Keratinocyte (primary cell): ENCODE results near the gene RALGAPA2. TPM values are rescaled to one million over a fixed set of nuclear protein-coding genes. Genes with fewer than 3 reads are reported as not detected.

Experiments
- DNase-seq: peaks from one replicate; pipeline ENCODE4 v3.0.0-alpha.2; 2011; ENCODE audit warnings: low read depth, missing footprints, low spot score
- FAIRE-seq: peaks from 2 replicates; lab custom pipeline; 2011; peaks lifted over from hg19 to GRCh38; lab: Jason Lieb, UNC
- H2AFZ ChIP-seq: 2 replicates; pipeline ENCODE4 v1.6.0; 2012; ENCODE audit warnings: low read length, control low read depth, inconsistent platforms; ENCODE audit not compliant: control insufficient read depth
- H3K27ac ChIP-seq: 2 replicates; pipeline ENCODE4 v1.5.1; 2011; ENCODE audit warnings: low read length; ENCODE audit not compliant: control insufficient read depth, insufficient read depth
- H3K27me3 ChIP-seq: 3 replicates; pipeline ENCODE4 v1.6.0; 2011; ENCODE audit warnings: low read length; ENCODE audit not compliant: control insufficient read depth, insufficient read depth; ENCODE audit errors: extremely low read depth
- H3K36me3 ChIP-seq, 2 experiments: 2 replicates in 1 of 2; 3 replicates in 1 of 2; pipeline ENCODE4 v1.5.1; 2011; ENCODE audit warnings: low read length in 2 of 2, mild to moderate bottlenecking in 1 of 2; ENCODE audit not compliant: control insufficient read depth in 2 of 2, insufficient read depth in 2 of 2; ENCODE audit errors: extremely low read depth in 1 of 2
- H3K4me1 ChIP-seq: 3 replicates; pipeline ENCODE4 v1.5.1; 2011; ENCODE audit warnings: low read length; ENCODE audit not compliant: control insufficient read depth, insufficient read depth; ENCODE audit errors: extremely low read depth
- H3K4me2 ChIP-seq: 3 replicates; pipeline ENCODE4 v1.6.0; 2011; ENCODE audit warnings: low read depth, low read length; ENCODE audit not compliant: control insufficient read depth, insufficient read depth; ENCODE audit errors: extremely low read depth
- H3K4me3 ChIP-seq, 3 experiments: fragments of 200-600 bp in 1 of 3; sonication (generic) in 1 of 3; 2 replicates in 2 of 3; 3 replicates in 1 of 3; pipeline ENCODE4 v1.5.1; 2011 to 2016; ENCODE audit warnings: low read length in 3 of 3, mild to moderate bottlenecking in 3 of 3, control low read depth in 2 of 3, inconsistent platforms in 1 of 3, low read depth in 1 of 3, mixed read lengths in 1 of 3, mixed run types in 1 of 3, moderate library complexity in 1 of 3; ENCODE audit not compliant: control insufficient read depth in 2 of 3, insufficient read depth in 2 of 3; ENCODE audit errors: extremely low read depth in 1 of 3
- H3K79me2 ChIP-seq: 2 replicates; pipeline ENCODE4 v1.6.0; 2012; ENCODE audit warnings: low read length; ENCODE audit not compliant: control insufficient read depth, insufficient read depth
- H3K9ac ChIP-seq: 3 replicates; pipeline ENCODE4 v1.6.0; 2011; ENCODE audit warnings: low read length; ENCODE audit not compliant: control insufficient read depth, insufficient read depth; ENCODE audit errors: extremely low read depth
- H3K9me1 ChIP-seq: 3 replicates; pipeline ENCODE4 v1.6.0; 2011; ENCODE audit warnings: low read length; ENCODE audit not compliant: control insufficient read depth, insufficient read depth; ENCODE audit errors: extremely low read depth
- H3K9me3 ChIP-seq: 2 replicates; pipeline ENCODE4 v1.5.1; 2012; ENCODE audit warnings: low read depth, low read length; ENCODE audit not compliant: control insufficient read depth
- H4K20me1 ChIP-seq: 3 replicates; pipeline ENCODE4 v1.6.0; 2011; ENCODE audit warnings: low read length; ENCODE audit not compliant: control insufficient read depth, insufficient read depth; ENCODE audit errors: extremely low read depth
- CTCF ChIP-seq, 3 experiments: IDR thresholded peaks in 1 of 3; conservative IDR thresholded peaks in 1 of 3; optimal IDR thresholded peaks in 1 of 3; 2 replicates in 2 of 3; 3 replicates in 1 of 3; pipeline versions ENCODE3 to v1.5.1; 2011; ENCODE audit warnings: low read length in 3 of 3, mild to moderate bottlenecking in 3 of 3, moderate library complexity in 2 of 3, control low read depth in 1 of 3, inconsistent platforms in 1 of 3; ENCODE audit not compliant: insufficient read depth in 2 of 3; ENCODE audit errors: extremely low read depth in 1 of 3
- EZH2 ChIP-seq: IDR thresholded peaks from one replicate; pipeline ENCODE4 v1.6.1; 2012; ENCODE audit warnings: inconsistent platforms, mild to moderate bottlenecking, low read length, moderate library complexity
- dilution Hi-C: fragments of 300-500 bp; cut with MboI; formaldehyde crosslinking; loops from one replicate; pipeline ENCODE4 v1.7.0; 2020; ENCODE audit warnings: low sequenced_read_pairs; ENCODE audit not compliant: extremely low pct_ligation_motif_present
- polyA plus RNA-seq, 5 experiments: library from polyadenylated mRNA; depleted of rRNA in 3 of 5; stranded (reverse) in 3 of 5; stranded (forward) in 1 of 5; unstranded in 1 of 5; fragments of >200 nt; gene quantifications; 1 replicate in 1 of 5; 2 replicates in 3 of 5; 3 replicates in 1 of 5; pipeline versions ENCODE4 v1.2.1 to v1.2.3, GENCODE V29; 2011 to 2012; ENCODE audit warnings: missing spikeins in 2 of 5, low read depth in 1 of 5, low replicate concordance in 1 of 5

Gene RALGAPA2
- polyA plus RNA-seq, 1 donor (not counting 4 experiments of a cell fraction or from before 2014, with no cell fraction given), result 3.2 TPM

DNA sequence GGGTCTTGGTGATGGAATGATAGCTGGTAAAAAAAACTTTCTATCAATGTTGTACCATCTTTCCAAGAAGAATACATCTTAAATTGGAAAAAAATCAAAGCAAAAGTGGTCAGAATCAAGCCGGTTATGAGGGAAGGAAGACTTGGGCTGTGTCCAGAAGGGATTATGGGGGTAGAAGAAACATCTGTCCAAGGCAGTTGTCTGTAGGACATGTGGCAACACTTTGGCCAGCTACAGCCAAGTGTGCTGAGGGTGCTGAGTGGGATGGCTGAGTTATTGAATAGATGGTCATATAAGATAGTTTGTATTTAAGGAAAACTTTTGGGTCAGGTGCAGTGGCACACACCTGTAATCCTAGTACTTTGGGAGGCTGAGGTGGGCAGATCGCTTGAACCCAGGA is 306.1 kb downstream of the RALGAPA2 start:
- H2AFZ ChIP-seq, result no peak overlapping the region
- no peak overlapping the region for H3K4me3 ChIP-seq
- H3K79me2 ChIP-seq, result no peaks in the 10 kb centered on the region
- FAIRE-seq, result no peak
- H3K27ac ChIP-seq, result no peak overlapping the region
- no peaks in the 10 kb centered on the region for H3K4me1 ChIP-seq
- H3K4me2 ChIP-seq, result no peak overlapping the region
- H3K9ac ChIP-seq, result no peak overlapping the region
- H3K36me3 ChIP-seq, result no peaks in the 10 kb centered on the region
- TF ChIP-seq CTCF (optimal IDR thresholded peaks at IDR 0.05 in 1 of 3, IDR thresholded peaks at IDR 0.05 in 1 of 3, conservative IDR thresholded peaks at IDR 0.05 in 1 of 3; ENCODE audit: extremely low read depth in 1 of 3, insufficient read depth in 2 of 3, low read length in 3 of 3), result no peak
- TF ChIP-seq EZH2, result no peak
- DNase-seq, result no peak
- no peaks in the 10 kb centered on the region for H3K9me3 ChIP-seq
- no peaks in the 10 kb centered on the region for H3K27me3 ChIP-seq
- dilution Hi-C loops, result no loop called here
- no peaks in the 10 kb centered on the region for H4K20me1 ChIP-seq
- no peaks in the 10 kb centered on the region for H3K9me1 ChIP-seq

DNA sequence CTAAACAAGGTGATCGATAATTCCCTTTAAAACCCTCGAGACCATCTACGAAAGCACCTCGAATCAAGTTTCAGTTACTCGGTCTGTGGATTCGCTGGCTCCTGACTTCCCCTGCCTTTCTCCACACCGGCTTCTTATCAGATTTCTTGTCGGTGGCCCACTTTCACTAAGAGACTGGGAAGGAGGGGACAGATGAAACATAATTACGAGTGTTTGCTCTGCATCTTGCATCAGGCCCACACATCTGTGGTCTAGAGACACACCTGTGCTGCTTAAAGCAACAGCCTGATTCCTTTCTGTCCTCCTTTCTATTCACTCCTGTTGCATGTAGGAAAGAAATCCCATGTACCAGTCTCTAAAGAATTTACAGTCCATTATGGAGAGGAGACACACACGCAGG is 306.8 kb downstream of the RALGAPA2 start:
- TF ChIP-seq CTCF (optimal IDR thresholded peaks at IDR 0.05 in 1 of 3, IDR thresholded peaks at IDR 0.05 in 1 of 3, conservative IDR thresholded peaks at IDR 0.05 in 1 of 3; ENCODE audit: extremely low read depth in 1 of 3, insufficient read depth in 2 of 3, low read length in 3 of 3), result no peak
- no peak for TF ChIP-seq EZH2
- H3K4me3 ChIP-seq, result no peak overlapping the region
- H3K79me2 ChIP-seq, result no peaks in the 10 kb centered on the region
- no peak overlapping the region for H3K4me2 ChIP-seq
- H3K27ac ChIP-seq, result no peak overlapping the region
- H3K4me1 ChIP-seq, result no peaks in the 10 kb centered on the region
- DNase-seq (no peak), FAIRE-seq (no peak)
- H3K9me3 ChIP-seq, result no peaks in the 10 kb centered on the region
- H3K36me3 ChIP-seq, result no peaks in the 10 kb centered on the region
- no peaks in the 10 kb centered on the region for H3K9me1 ChIP-seq
- no peaks in the 10 kb centered on the region for H3K27me3 ChIP-seq
- H3K9ac ChIP-seq, result no peak overlapping the region
- H4K20me1 ChIP-seq, result no peaks in the 10 kb centered on the region
- no peak overlapping the region for H2AFZ ChIP-seq
- dilution Hi-C loops, result no loop called here
